Astrocyte (in vitro differentiated cells and primary cell): ENCODE results near the gene LDAH.

Experiments
- CTCF ChIP-seq: IDR thresholded peaks from 2 replicates; pipeline ENCODE4 v1.5.1; 2011; ENCODE audit warnings: low read depth, mild to moderate bottlenecking, inconsistent platforms, low read length, moderate library complexity; ENCODE audit not compliant: insufficient read depth
- EZH2 ChIP-seq: IDR thresholded peaks from 2 replicates; pipeline ENCODE4 v1.6.1; 2012; ENCODE audit warnings: mild to moderate bottlenecking, low read length, inconsistent platforms; ENCODE audit not compliant: insufficient read depth

DNA sequence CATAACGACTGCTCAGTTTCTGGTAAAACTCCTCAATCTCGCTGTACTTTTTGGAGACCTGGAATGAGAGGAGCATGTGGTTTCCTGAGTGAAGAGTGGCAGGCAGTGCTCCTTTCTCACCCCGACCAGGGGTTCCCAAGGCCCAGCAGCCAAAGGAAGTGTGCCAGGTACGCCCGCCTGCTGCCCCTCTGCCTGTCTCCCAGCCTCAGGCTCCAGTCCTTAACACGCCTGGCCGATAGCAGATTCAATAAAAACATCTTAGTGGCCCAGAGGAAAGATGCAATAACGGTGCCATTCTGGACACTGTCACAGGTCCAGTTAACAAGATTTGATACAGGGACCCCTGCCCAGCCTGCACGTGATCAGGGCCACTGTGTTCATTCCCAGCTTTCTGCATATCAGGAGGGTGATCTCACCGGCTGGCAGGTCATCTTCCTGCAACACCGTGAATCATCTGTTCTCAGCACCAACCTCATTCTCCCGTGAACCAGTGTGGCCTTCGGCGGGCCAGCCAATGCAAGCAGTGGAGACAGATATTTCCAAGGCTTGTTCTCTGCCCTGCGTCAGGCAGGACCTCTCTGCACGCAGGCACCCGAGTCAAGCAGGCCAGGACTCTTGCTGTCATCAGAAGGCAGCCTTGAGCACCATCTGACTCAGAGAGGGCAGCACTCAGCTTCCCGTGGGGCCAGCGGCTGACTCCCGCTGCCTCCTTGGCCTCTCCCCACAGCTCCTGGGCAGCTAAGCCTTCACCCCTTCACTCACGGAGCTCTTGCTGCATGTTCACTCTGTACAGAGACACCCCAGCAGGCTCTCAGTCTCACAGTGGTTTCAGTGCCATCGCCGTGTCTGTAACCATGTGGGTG, 181.5 kb downstream of the LDAH start:
- TF ChIP-seq EZH2 (no peak), CTCF (no peak)
